SK-N-SH treated with all-trans-retinoic acid at 6 μM for 48 hours (cell line): Measurements from ENCODE around the gene NOX5.

Source experiments
- ATAC-seq: fragments of 200-7000 bp; cut with Tn5 transposase; 3 replicates; pipeline ENCODE4 v1.9.1; 2020; ENCODE audit warnings: mild to moderate bottlenecking, moderate library complexity
- ARNTL ChIP-seq: fragments of 450-650 bp; formaldehyde crosslinking; IDR thresholded peaks from 2 replicates; pipeline ENCODE4 v1.5.0; 2020; ENCODE audit warnings: low read depth, mild to moderate bottlenecking, moderate library complexity, borderline replicate concordance
- BACH2 ChIP-seq: fragments of 250-450 bp; sonication (Bioruptor Pico); IDR thresholded peaks from 2 replicates; pipeline ENCODE4 v1.9.0; 2021; ENCODE audit warnings: mild to moderate bottlenecking, borderline replicate concordance
- CREB5 ChIP-seq: fragments of 250-450 bp; sonication (Bioruptor Pico); IDR thresholded peaks from 2 replicates; pipeline ENCODE4 v1.5.1; 2020; ENCODE audit warnings: low read depth, mild to moderate bottlenecking, moderate library complexity
- CSDC2 ChIP-seq: fragments of 250-450 bp; sonication (Bioruptor Pico); IDR thresholded peaks from 2 replicates; pipeline ENCODE4 v1.5.0; 2020; ENCODE audit warnings: mild to moderate bottlenecking, moderate library complexity
- GLIS3 ChIP-seq: fragments of 250-450 bp; sonication (Bioruptor Pico); IDR thresholded peaks from 2 replicates; pipeline ENCODE4 v1.5.0; 2020; ENCODE audit warnings: mild to moderate bottlenecking, moderate library complexity
- ISL1 ChIP-seq: fragments of 250-450 bp; sonication (Bioruptor Pico); IDR thresholded peaks from 2 replicates; pipeline ENCODE4 v2.1.2; 2022; ENCODE audit warnings: mild to moderate bottlenecking, moderate library complexity
- OSR1 ChIP-seq: fragments of 250-450 bp; sonication (Bioruptor Pico); IDR thresholded peaks from 2 replicates; pipeline ENCODE4 v1.8.0; 2022; ENCODE audit warnings: moderate library complexity, mild to moderate bottlenecking, inconsistent platforms
- PATZ1 ChIP-seq: fragments of 250-450 bp; sonication (Bioruptor Pico); IDR thresholded peaks from 2 replicates; pipeline ENCODE4 v1.8.0; 2020; ENCODE audit warnings: mild to moderate bottlenecking, moderate library complexity, borderline replicate concordance
- POU6F1 ChIP-seq: fragments of 250-450 bp; sonication (Bioruptor Pico); IDR thresholded peaks from 2 replicates; pipeline ENCODE4 v1.8.0; 2021; ENCODE audit warnings: low read depth, mild to moderate bottlenecking, moderate library complexity, borderline replicate concordance
- PPARA ChIP-seq: fragments of 250-450 bp; sonication (Bioruptor Pico); IDR thresholded peaks from 2 replicates; pipeline ENCODE4 v1.5.0; 2020; ENCODE audit warnings: mild to moderate bottlenecking, borderline replicate concordance
- RARB ChIP-seq: fragments of 250-450 bp; sonication (Bioruptor Pico); IDR thresholded peaks from 2 replicates; pipeline ENCODE4 v1.8.0; 2021; ENCODE audit warnings: mild to moderate bottlenecking, moderate library complexity
- SNAI2 ChIP-seq: fragments of 250-450 bp; sonication (Bioruptor Pico); IDR thresholded peaks from 2 replicates; pipeline ENCODE4 v1.5.0; 2020; ENCODE audit warnings: mild to moderate bottlenecking, moderate library complexity
- TCF4 ChIP-seq: fragments of 250-450 bp; sonication (Bioruptor Pico); IDR thresholded peaks from 2 replicates; pipeline ENCODE4 v1.8.0; 2021; ENCODE audit warnings: mild to moderate bottlenecking, moderate library complexity, borderline replicate concordance
- TSHZ2 ChIP-seq: fragments of 250-450 bp; sonication (Bioruptor Pico); IDR thresholded peaks from 2 replicates; pipeline ENCODE4 v1.5.0; 2020; ENCODE audit warnings: mild to moderate bottlenecking, moderate library complexity
- ZC3H10 ChIP-seq: fragments of 250-450 bp; sonication (Bioruptor Pico); IDR thresholded peaks from 2 replicates; pipeline ENCODE4 v1.5.1; 2021; ENCODE audit warnings: mild to moderate bottlenecking, moderate library complexity
- ZFP3 ChIP-seq: fragments of 250-450 bp; sonication (Bioruptor Pico); IDR thresholded peaks from 2 replicates; pipeline ENCODE4 v1.5.0; 2020; ENCODE audit warnings: mild to moderate bottlenecking, moderate library complexity
- ZFP30 ChIP-seq: fragments of 450-650 bp; formaldehyde crosslinking; IDR thresholded peaks from 2 replicates; pipeline ENCODE4 v1.5.0; 2022; ENCODE audit warnings: mild to moderate bottlenecking, moderate library complexity
- ZNF565 ChIP-seq: fragments of 450-650 bp; formaldehyde crosslinking; conservative IDR thresholded peaks from 2 replicates; pipeline ENCODE4 v1.5.0; 2020; ENCODE audit warnings: low read depth, mild to moderate bottlenecking, moderate library complexity
- ZNF70 ChIP-seq: fragments of 450-650 bp; formaldehyde crosslinking; IDR thresholded peaks from 2 replicates; pipeline ENCODE4 v1.5.0; 2020; ENCODE audit warnings: mild to moderate bottlenecking, moderate library complexity
- ZNF8 ChIP-seq: fragments of 450-650 bp; formaldehyde crosslinking; IDR thresholded peaks from 2 replicates; pipeline ENCODE4 v1.5.0; 2020; ENCODE audit warnings: mild to moderate bottlenecking, moderate library complexity

NOX5 gene

GRCh38 chr15:69080295-69081248 is 66.1 kb downstream of the NOX5 start (continued):
- TF ChIP-seq TCF4 (no peak), SNAI2 (CRISPR knock-in tag) (no peak), ZFP3 (CRISPR knock-in tag) (no peak), CSDC2 (CRISPR knock-in tag) (no peak), ZFP30 (CRISPR knock-in tag) (no peak)

- no peak for TF ChIP-seq ZNF70 (CRISPR knock-in tag)
- no peak for TF ChIP-seq ZC3H10 (CRISPR knock-in tag)
- TF ChIP-seq TCF4: no peak
- no peak for TF ChIP-seq GLIS3 (CRISPR knock-in tag)
- 0 out of 2 replicates have a peak, but pooled peaks have one; percentile 41 for TF ChIP-seq SNAI2 (CRISPR knock-in tag)
- 0 out of 2 replicates have a peak, but pooled peaks have one; percentile 11 for TF ChIP-seq ZFP3 (CRISPR knock-in tag)
- ATAC-seq: peak; percentile 74
These were observed 67.0 kb downstream of the NOX5 start for GRCh38 chr15:69081310-69082004.

- ATAC-seq: peak; percentile 78
- TF ChIP-seq ZNF70 (CRISPR knock-in tag) (peak; percentile 35; the same call in 1 of the 2 replicates), CSDC2 (CRISPR knock-in tag) (0 out of 2 replicates have a peak, but pooled peaks have one; percentile 33), ISL1 (CRISPR knock-in tag) (peak; percentile 28), ZFP30 (CRISPR knock-in tag) (no peak)
These were observed 67.6 kb downstream of the NOX5 start for GRCh38 chr15:69082021-69082502.

- peak; percentile 75 for ATAC-seq
- TF ChIP-seq TCF4 (no peak), ZNF8 (CRISPR knock-in tag) (no peak), GLIS3 (CRISPR knock-in tag) (no peak), SNAI2 (CRISPR knock-in tag) (no peak), ZNF70 (CRISPR knock-in tag) (no peak), TSHZ2 (CRISPR knock-in tag) (no peak), OSR1 (CRISPR knock-in tag) (no peak), ARNTL (no peak), RARB (CRISPR knock-in tag) (no peak), CSDC2 (CRISPR knock-in tag) (no peak), ZNF565 (no peak), BACH2 (CRISPR knock-in tag) (no peak), ISL1 (CRISPR knock-in tag) (no peak; the same call in 1 of the 2 replicates), PATZ1 (no peak), POU6F1 (no peak), PPARA (CRISPR knock-in tag) (no peak), CREB5 (CRISPR knock-in tag) (no peak)
These were observed 68.1 kb downstream of the NOX5 start for GRCh38 chr15:69082554-69082953.
